ENCODE measurements around the gene NUP35. TPM values are rescaled to one million over a fixed set of nuclear protein-coding genes. Genes with fewer than 3 reads are reported as not detected.
A peak's percentile ranks its signal among the peaks of the same experiment; 100 is the strongest.

Gene NUP35
- total RNA-seq: 10 to 100 TPM in 2 of 4 donors, 1 to 10 TPM in 2; 5.2 to 13.7 (median 11.2) TPM

GRCh38 chr2:183124222-183124956 lies at the start of gene NUP35:
TSS of gene NUP35 (plus strand) at chr2:183124443. CDS start at chr2:183124458, 15 bp downstream.
- Histone ChIP-seq H3K9me3 (no peaks in the 10 kb centered on the region), H3K4me3 (peak within 1 kb of the TSS; percentile 54 to 86 (median 68)), H3K27ac (peak within 1 kb of the TSS; percentile 77 to 87 (median 82)), H3K27me3 (no peaks in the 10 kb centered on the region), H3K4me1 (peaks cover 0 to 15% (median 0%) of the 10 kb centered on the region in 4 donors), H3K36me3 (no peaks in the 10 kb centered on the region)
- peak; percentile 77 to 94 (median 82) for DNase-seq
- TF ChIP-seq POLR2A (IDR thresholded peaks at IDR 0.05) (no peak), CTCF (IDR thresholded peaks at IDR 0.05) (no peak)

GRCh38 chr2:183078163-183078463 lies 46.1 kb upstream of the NUP35 start:
- Histone ChIP-seq H3K27ac (peak overlapping the region; percentile 57 to 82 (median 76)), H3K27me3 (no peaks in the 10 kb centered on the region), H3K4me1 (peaks cover 0 to 4% (median 0%) of the 10 kb centered on the region in 4 donors), H3K4me3 (peak overlapping the region; percentile 53 to 72 (median 61)), H3K9me3 (no peaks in the 10 kb centered on the region), H3K36me3 (no peaks in the 10 kb centered on the region)
- DNase-seq: peak in 2 of 3 donors; percentile 27 to 56
- TF ChIP-seq CTCF (IDR thresholded peaks at IDR 0.05): no peak
- TF ChIP-seq POLR2A (IDR thresholded peaks at IDR 0.05): no peak

GRCh38 chr2:183078464-183079138 lies 45.6 kb upstream of the NUP35 start, which contains the start of gene DUSP19:
TSS of gene DUSP19 (plus strand) at chr2:183078747. CDS start at chr2:183078934, 187 bp downstream.
- peaks cover 0 to 4% (median 0%) of the 10 kb centered on the region in 4 donors for H3K4me1 ChIP-seq
- peak within 1 kb of the TSS; percentile 57 to 82 (median 76) for H3K27ac ChIP-seq
- H3K9me3 ChIP-seq: no peaks in the 10 kb centered on the region
- H3K4me3 ChIP-seq: peak within 1 kb of the TSS; percentile 53 to 72 (median 61)
- peak; percentile 81 to 97 (median 83) for DNase-seq
- TF ChIP-seq CTCF (IDR thresholded peaks at IDR 0.05) (peak in 1 of 6 experiments; percentile 8), POLR2A (IDR thresholded peaks at IDR 0.05) (peak; percentile 42 to 86)
- no peaks in the 10 kb centered on the region for H3K36me3 ChIP-seq
- no peaks in the 10 kb centered on the region for H3K27me3 ChIP-seq

GRCh38 chr2:183079139-183079775 lies 45.0 kb upstream of the NUP35 start:
- H3K36me3 ChIP-seq: no peaks in the 10 kb centered on the region
- DNase-seq: no peak
- H3K4me3 ChIP-seq: peak overlapping the region; percentile 53 to 72 (median 61)
- no peaks in the 10 kb centered on the region for H3K9me3 ChIP-seq
- peaks cover 0 to 4% (median 0%) of the 10 kb centered on the region in 4 donors for H3K4me1 ChIP-seq
- H3K27ac ChIP-seq: peak overlapping the region; percentile 57 to 82 (median 76)
- TF ChIP-seq POLR2A (IDR thresholded peaks at IDR 0.05) (no peak), CTCF (IDR thresholded peaks at IDR 0.05) (no peak)
- H3K27me3 ChIP-seq: no peaks in the 10 kb centered on the region

- TF ChIP-seq POLR2A (IDR thresholded peaks at IDR 0.05) (no peak), CTCF (IDR thresholded peaks at IDR 0.05) (no peak)
- no peaks in the 10 kb centered on the region for H3K36me3 ChIP-seq
- no peaks in the 10 kb centered on the region for H3K27me3 ChIP-seq
- H3K27ac ChIP-seq: no peak overlapping the region
- DNase-seq: no peak
- peaks cover 0 to 4% (median 0%) of the 10 kb centered on the region in 4 donors for H3K4me1 ChIP-seq
- H3K9me3 ChIP-seq: no peaks in the 10 kb centered on the region
- no peak overlapping the region for H3K4me3 ChIP-seq
These were observed 42.3 kb upstream of the NUP35 start for GRCh38 chr2:183081911-183082310.

Data from Peyer's patch (tissue), 4 donors.